ENCODE data around the gene NPIPB13.
"Not testable (repeated sequence)": the region's sequence is repeated elsewhere in the genome, so short reads cannot be mapped to it uniquely, and the experiment has no call there.

NPIPB13 gene

GRCh38 chr16:30248379-30248778 is at the start of gene NPIPB13:
NPIPB13 (minus strand) TSS chr16:30248479; CDS start chr16:30245573, 2,906 bp downstream.
- DNase-seq (ENCODE audit: low read depth in 2 of 2, low spot score in 1 of 2): not testable (repeated sequence)

- not testable (repeated sequence) for DNase-seq (ENCODE audit: low read depth in 2 of 2, low spot score in 1 of 2)
Measured at GRCh38 chr16:30282357-30282756, 34.1 kb upstream of the NPIPB13 start.

GRCh38 chr16:30278523-30278922 is 30.2 kb upstream of the NPIPB13 start:
- DNase-seq (ENCODE audit: low read depth in 2 of 2, low spot score in 1 of 2): not testable (repeated sequence)

GRCh38 chr16:30217082-30217481 is 31.2 kb downstream of the NPIPB13 start:
- DNase-seq (ENCODE audit: low read depth in 2 of 2, low spot score in 1 of 2): not testable (repeated sequence)

DNA sequence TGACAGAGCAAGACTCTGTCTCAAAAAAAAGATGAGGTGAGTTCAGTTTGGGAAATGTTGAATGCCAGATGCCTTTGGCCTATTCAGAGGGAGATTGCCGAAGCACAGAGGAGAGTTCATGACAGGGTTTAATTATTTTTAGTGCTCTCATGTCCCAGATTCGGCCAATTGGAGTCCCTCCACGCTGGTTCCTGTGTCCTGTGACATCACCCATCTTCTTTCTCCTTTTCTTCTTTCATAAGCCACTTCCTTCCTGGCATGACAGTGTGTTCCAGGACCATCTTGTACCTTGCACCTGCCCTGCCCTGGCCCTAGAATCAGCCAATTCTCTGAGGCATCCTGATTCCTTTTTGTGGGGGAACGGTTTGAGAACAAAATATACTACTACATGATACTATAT is 36.9 kb downstream of the NPIPB13 start:
- not testable (repeated sequence) for DNase-seq (ENCODE audit: low read depth in 2 of 2, low spot score in 1 of 2)

DNA sequence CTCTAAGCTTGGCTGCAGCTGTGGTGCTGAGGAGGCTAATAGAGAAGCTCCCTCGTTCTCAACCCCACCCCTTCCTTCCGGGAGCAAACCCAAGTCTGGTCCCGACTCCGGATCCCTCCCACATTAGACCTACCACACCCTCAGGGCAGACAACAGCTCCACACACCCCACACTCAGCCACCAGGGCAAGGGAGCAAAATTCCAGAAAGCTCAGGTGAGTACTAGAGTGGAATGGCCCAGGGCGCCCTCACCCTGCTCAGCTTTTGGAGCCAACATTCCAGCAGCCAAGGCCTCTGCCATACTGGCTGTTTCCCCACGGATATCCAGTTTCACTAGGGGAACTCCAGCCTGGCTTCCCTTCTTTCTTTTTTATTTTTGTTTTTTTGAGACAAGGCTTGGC is 39.2 kb downstream of the NPIPB13 start:
- not testable (repeated sequence) for DNase-seq (ENCODE audit: low read depth in 2 of 2, low spot score in 1 of 2)

DNA sequence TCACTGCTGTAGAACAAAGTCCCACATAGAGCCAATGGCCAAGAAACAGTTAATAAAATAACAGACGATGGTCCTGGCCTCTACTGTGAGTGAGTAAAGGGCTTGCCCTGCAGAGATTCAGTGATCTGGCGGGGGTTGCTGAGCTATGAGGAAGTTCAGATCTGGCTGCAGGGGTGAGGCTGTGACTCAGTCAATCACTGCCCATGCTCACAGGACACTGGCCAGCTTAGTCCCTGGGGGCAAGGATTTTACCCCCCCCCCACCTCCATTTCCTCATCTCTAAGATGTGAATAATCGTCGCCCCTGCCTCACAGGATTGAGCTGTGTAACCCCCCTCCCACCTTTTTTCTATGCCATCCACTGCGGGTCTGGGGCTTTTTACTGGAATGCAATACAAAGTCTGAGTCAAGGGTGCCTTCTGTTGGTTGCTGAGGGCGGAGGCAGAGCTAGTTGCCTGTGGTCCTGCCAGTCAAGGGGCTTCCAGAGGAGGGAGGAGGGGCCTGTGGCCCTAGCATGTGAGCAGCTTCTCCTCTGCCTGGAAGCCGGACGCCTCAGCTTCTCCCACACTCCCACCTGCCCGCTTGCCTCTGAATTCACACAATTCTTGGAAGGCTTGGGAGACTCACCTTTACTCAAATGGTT is 41.1 kb downstream of the NPIPB13 start:
- not testable (repeated sequence) for DNase-seq (ENCODE audit: low read depth in 2 of 2, low spot score in 1 of 2)

DNA sequence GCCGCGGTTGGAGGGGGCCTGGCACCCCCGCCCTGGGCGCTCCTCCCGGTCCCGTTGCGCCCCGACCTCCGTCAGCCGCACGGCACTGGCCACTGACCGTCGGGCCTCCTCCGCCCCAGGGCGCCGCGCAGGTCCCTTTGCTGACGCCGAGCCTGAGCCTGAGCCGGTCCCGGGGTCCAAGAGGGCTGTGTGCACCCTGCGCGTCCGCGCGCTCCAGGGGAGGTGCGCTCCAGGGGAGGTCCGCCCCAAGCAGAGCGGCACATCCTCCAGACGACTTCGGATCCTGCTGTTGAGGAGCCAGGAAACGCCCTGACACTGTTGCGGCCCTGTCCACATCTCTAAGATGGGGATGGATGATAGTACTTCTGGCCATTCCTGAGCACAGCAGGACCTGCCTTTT is 42.0 kb downstream of the NPIPB13 start:
- not testable (repeated sequence) for DNase-seq (ENCODE audit: low read depth in 2 of 2, low spot score in 1 of 2)

DNA sequence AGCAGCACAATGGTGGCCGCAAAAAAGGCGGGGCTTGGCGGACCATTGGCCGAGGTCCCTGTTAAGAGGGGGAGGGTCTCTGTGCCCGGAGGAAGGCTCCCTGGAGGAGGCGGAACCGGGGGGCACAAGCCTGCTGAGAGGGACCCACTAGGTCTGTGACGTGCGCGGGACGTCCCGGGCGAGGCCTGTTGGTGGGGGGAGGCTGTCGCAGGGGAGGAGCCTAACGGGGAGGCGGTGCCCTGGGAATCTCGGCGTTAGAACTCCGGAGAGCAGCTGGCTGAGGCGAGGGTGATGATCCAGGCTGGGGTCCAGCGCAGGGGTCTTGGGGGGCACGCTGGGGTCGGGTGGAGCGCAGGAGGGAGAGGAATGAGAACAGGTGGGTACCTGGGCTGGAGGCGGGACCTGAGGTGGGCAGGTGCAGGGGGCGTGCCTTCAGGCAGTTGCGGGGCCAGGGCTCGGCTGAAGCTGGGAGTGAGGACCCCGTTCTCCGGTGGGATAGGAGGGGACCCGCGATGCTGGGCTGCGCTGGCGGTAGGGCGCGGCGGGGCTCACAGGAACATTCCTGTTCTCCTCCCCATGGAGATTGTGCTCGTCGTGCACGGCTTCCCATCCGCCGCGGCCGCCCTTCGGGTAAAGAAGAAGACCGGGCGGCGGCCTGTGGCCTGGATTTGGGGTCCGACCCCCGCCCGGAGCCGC is 42.6 kb downstream of the NPIPB13 start:
- not testable (repeated sequence) for DNase-seq (ENCODE audit: low read depth in 2 of 2, low spot score in 1 of 2)

DNA sequence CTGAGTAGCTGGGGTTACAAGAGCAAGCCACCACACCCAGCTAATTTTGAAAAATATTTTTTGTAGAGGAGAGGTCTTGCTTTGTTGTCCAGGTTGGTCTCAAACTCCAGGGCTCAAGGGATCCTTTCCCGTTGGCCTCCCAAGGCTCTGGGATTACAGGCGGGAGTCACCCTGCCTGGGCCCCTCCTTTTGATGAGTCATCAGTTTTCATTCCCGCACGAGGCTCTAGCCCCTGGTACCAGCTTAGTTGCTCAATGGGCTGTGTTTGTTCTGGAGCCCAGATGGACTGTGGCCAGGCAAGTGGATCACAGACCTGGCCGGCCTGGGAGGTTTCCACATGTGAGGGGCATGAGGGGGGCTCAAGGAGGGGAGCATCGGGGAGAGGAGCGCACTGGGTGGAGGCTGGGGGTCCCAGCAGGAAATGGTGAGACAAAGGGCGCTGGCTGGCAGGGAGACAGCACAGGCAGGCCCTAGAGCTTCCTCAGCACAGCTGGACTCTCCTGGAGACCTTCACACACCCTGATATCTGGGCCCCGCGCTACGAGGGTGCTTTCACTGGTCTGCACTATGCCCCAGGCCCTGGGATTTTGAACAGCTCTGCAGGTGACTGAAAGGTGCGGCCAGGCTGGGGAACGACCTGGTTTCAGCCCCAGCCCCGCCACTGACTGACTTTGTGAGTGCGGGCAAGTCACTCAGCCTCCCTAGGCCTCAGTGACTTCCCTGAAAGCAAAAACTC is 48.5 kb downstream of the NPIPB13 start:
- not testable (repeated sequence) for DNase-seq (ENCODE audit: low read depth in 2 of 2, low spot score in 1 of 2)

- DNase-seq (ENCODE audit: low read depth in 2 of 2, low spot score in 1 of 2): not testable (repeated sequence)
Measured at GRCh38 chr16:30199049-30199448, 49.2 kb downstream of the NPIPB13 start, which contains the start of gene SULT1A3. SULT1A3 (plus strand) TSS chr16:30199255; CDS start chr16:30200729, 1,474 bp downstream.

Data from stimulated activated CD8-positive, alpha-beta memory T cell treated with anti-CD3 and anti-CD28 coated beads, Interleukin-4, amount 100 ng/mL, for 1 hour (primary cell).